Sigmoid colon (tissue), 4 donors: ENCODE results near the gene PLCB1.

Experiments used
- POLR2A ChIP-seq, 2 donors: fragments of 450-650 bp; IDR thresholded peaks; one replicate each; pipeline ENCODE4 v1.6.1; 2016; ENCODE audit warnings: antibody characterized with exemption in 2 of 2, mild to moderate bottlenecking in 2 of 2, moderate library complexity in 2 of 2
- POLR2AphosphoS5 ChIP-seq, 4 donors: sonication (generic); formaldehyde crosslinking; IDR thresholded peaks; one replicate each; pipeline ENCODE4 v1.6.1; 2017; ENCODE audit warnings: antibody characterized with exemption in 4 of 4
- TF ChIP-seq, protein P1 (sequence below), 4 experiments: fragments of 450-650 bp in 3 of 4; fragments of 200-600 bp in 1 of 4; IDR thresholded peaks; one replicate each; pipeline ENCODE4 v1.5.1; 2016 to 2019; ENCODE audit warnings: antibody characterized with exemption in 4 of 4, mild to moderate bottlenecking in 3 of 4, moderate library complexity in 2 of 4

DNA sequence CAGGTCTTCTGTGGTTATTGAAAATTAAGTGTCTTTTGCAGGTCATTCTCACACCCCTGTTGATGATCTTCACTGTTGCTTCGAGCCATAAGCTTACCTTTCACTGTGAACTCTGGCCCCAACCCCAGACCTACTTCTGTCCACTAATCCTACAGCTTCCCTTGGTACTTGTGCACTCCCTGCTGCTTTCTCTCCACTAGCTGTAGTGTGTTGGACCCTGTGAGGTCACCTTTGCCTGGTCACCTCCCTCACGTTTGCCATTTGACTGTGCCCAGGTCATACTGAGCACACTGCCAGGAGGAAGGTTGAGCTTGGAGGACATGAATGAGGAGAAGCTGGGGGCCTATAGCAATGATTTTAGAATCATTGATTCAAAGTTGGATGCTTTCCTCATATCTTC, 94.0 kb downstream of the PLCB1 start:
- no peak for TF ChIP-seq POLR2AphosphoS5 (IDR thresholded peaks at IDR 0.05)
- TF ChIP-seq, protein P1, sequence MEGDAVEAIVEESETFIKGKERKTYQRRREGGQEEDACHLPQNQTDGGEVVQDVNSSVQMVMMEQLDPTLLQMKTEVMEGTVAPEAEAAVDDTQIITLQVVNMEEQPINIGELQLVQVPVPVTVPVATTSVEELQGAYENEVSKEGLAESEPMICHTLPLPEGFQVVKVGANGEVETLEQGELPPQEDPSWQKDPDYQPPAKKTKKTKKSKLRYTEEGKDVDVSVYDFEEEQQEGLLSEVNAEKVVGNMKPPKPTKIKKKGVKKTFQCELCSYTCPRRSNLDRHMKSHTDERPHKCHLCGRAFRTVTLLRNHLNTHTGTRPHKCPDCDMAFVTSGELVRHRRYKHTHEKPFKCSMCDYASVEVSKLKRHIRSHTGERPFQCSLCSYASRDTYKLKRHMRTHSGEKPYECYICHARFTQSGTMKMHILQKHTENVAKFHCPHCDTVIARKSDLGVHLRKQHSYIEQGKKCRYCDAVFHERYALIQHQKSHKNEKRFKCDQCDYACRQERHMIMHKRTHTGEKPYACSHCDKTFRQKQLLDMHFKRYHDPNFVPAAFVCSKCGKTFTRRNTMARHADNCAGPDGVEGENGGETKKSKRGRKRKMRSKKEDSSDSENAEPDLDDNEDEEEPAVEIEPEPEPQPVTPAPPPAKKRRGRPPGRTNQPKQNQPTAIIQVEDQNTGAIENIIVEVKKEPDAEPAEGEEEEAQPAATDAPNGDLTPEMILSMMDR (IDR thresholded peaks at IDR 0.05): no peak
- TF ChIP-seq POLR2A (IDR thresholded peaks at IDR 0.05): no peak
